ENCODE measurements around the gene LNPEP.

DNA sequence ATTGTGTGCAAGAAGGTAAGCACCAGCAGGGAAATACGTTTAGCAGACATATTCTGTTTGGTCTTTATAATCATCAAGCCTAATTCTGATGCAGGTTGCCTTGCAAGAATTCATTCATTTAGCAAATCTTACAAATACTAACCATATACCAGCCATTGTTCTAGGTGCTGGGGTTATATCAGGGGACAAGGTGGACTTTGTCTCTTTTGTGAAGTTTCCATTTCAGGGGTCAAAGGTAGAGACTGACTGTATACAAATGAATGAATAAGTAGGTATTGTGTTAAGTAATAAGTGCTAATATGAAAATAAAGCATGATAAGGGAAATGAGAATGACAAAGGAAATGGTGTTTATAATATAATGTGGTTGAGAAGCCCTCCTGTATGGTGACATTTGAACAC, 64.0 kb downstream of the LNPEP start:
- TF ChIP-seq, protein P1, sequence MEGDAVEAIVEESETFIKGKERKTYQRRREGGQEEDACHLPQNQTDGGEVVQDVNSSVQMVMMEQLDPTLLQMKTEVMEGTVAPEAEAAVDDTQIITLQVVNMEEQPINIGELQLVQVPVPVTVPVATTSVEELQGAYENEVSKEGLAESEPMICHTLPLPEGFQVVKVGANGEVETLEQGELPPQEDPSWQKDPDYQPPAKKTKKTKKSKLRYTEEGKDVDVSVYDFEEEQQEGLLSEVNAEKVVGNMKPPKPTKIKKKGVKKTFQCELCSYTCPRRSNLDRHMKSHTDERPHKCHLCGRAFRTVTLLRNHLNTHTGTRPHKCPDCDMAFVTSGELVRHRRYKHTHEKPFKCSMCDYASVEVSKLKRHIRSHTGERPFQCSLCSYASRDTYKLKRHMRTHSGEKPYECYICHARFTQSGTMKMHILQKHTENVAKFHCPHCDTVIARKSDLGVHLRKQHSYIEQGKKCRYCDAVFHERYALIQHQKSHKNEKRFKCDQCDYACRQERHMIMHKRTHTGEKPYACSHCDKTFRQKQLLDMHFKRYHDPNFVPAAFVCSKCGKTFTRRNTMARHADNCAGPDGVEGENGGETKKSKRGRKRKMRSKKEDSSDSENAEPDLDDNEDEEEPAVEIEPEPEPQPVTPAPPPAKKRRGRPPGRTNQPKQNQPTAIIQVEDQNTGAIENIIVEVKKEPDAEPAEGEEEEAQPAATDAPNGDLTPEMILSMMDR (conservative IDR thresholded peaks at IDR 0.05 in 1 of 2, IDR thresholded peaks at IDR 0.05 in 1 of 2; ENCODE audit: extremely low read depth in 1 of 2, insufficient read depth in 1 of 2, low read depth in 1 of 2, low read length in 2 of 2): no peak
- TF ChIP-seq EZH2 (IDR thresholded peaks at IDR 0.05; ENCODE audit: borderline replicate concordance, low read length): no peak

All from mammary epithelial cell (primary cell).